Vein endothelial cell (primary cell): ENCODE measurements around the gene EQTN. TPM values are rescaled to one million over a fixed set of nuclear protein-coding genes. Genes with fewer than 3 reads are reported as not detected.

Experiments used
- total RNA-seq: library from RNA; depleted of rRNA; stranded (reverse); fragments of >200 nt; gene quantifications from 2 replicates; pipeline ENCODE4 v1.2.3, GENCODE V29; 2012

The EQTN gene
- total RNA-seq = not detected in 2 replicates

GRCh38 chr9:27297050-27297449 lies at the start of gene EQTN:
EQTN (minus strand) TSS chr9:27297150; CDS start chr9:27297055, 95 bp downstream.

Other genes starting within 250 kb of the EQTN start
- gene TEK, start 187.9 kb downstream of the EQTN start, total RNA-seq = 89.3 and 139 TPM in 2 replicates
- gene IFNK, start 227.1 kb upstream of the EQTN start, total RNA-seq = not detected in 2 replicates
- gene MOB3B, start 232.7 kb upstream of the EQTN start, total RNA-seq = 0.48 and 0.65 TPM in 2 replicates